ENCODE results near the gene PRKAG2. TPM values are rescaled to one million over a fixed set of nuclear protein-coding genes. Genes with fewer than 3 reads are reported as not detected.

Gene PRKAG2
- total and polyA plus RNA-seq, 2 of the 13 experiments (the other 11 are each of a cell fraction or from before 2014, with no cell fraction given): 0.90 to 1.3 TPM

DNA sequence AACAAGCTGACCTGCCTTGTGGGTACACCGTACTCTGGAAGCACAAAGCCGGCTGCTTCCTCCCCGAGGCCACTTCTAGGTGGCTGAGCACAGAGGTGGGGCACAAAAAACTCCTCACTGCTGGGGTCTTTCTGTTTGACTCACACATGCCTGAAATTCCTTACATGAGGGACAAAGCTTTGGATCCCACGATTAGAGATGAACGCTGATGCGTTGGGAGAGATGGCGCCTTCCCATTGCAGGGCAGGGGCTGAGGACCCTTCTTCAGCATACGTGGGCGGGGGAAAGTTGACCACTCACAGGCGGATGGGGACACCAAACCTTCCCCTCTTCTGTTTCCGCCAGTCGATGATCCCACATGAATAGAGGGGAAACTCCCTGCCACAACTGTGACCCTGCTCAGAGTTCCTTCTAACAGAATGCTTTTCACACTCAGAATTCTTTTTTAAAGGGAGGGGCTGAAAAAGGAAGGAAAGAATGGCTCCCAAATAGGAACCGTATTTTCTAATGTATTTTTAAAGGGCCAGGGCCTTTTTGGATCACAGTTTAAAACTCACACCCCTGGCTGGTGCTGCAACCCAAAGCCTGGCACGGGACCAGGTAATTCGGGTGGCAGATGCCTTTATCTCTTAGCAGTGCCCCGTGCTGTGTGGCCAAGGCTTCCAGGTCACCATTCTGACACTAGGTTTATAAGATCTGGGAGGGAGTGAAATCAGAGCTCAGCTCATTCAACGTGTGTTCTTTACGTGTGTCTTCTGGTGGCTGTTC lies 134.0 kb downstream of the PRKAG2 start:
- in situ Hi-C loops (cut with HindIII; ENCODE audit: extremely low pct_ligation_motif_present, low pct_unique_long_range_greater_than_20kb): no loop called here
- H3K4me1 ChIP-seq (ENCODE audit: insufficient read depth, low read length): peaks cover 30% of the 10 kb centered on the region
- CTCF ChIA-PET (ENCODE audit: low intra/inter-chr PET ratio, low total read pairs): no interaction called here
- no peak overlapping the region for H2AFZ ChIP-seq (ENCODE audit: low read length)
- POLR2A ChIA-PET: no interaction called here
- no peak overlapping the region for H3K9ac ChIP-seq (ENCODE audit: insufficient read depth, low read depth, low read length)
- H3K36me3 ChIP-seq (replicated peaks in 1 of 2; ENCODE audit: control insufficient read depth in 1 of 2, insufficient read depth in 2 of 2, low read length in 2 of 2): no peaks in the 10 kb centered on the region
- H3K4me3 ChIP-seq (replicated peaks in 1 of 3; ENCODE audit: insufficient read depth in 1 of 3, low read depth in 2 of 3, low read length in 3 of 3): no peak overlapping the region
- H4K20me1 ChIP-seq (ENCODE audit: insufficient read depth, low read length): no peaks in the 10 kb centered on the region
- DNase-seq (ENCODE audit: low spot score) (no peak), FAIRE-seq (no peak), ATAC-seq (no peak)
- TF ChIP-seq, protein P1, sequence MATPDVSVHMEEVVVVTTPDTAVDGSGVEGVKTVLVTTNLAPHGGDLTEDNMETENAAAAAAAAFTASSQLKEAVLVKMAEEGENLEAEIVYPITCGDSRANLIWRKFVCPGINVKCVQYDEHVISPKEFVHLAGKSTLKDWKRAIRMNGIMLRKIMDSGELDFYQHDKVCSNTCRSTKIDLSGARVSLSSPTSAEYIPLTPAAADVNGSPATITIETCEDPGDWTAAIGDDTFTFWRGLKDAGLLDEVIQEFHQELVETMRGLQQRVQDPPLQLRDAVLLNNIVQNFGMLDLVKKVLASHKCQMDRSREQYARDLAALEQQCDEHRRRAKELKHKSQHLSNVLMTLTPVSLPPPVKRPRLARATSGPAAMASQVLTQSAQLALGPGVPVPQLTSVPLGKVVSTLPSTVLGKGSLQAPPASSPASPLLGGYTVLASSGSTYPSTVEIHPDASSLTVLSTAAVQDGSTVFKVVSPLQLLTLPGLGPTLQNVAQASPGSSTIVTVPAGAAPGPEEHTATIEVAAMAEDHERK (CRISPR knock-in tag; IDR thresholded peaks at IDR 0.05; ENCODE audit: low read depth): no peak
- TF ChIP-seq ZNF282 (IDR thresholded peaks at IDR 0.05; ENCODE audit: partially characterized antibody) (no peak), KDM2A (CRISPR knock-in tag; IDR thresholded peaks at IDR 0.05; ENCODE audit: borderline replicate concordance, low read depth) (no peak), ZNF691 (CRISPR knock-in tag; IDR thresholded peaks at IDR 0.05; ENCODE audit: borderline replicate concordance, low read depth) (no peak), PITX1 (CRISPR knock-in tag; IDR thresholded peaks at IDR 0.05) (no peak), RBFOX2 (IDR thresholded peaks at IDR 0.05; ENCODE audit: low read depth, low read length) (no peak), SATB2 (CRISPR knock-in tag; IDR thresholded peaks at IDR 0.05) (no peak), ZNF737 (CRISPR knock-in tag; IDR thresholded peaks at IDR 0.05; ENCODE audit: borderline replicate concordance) (no peak), TEAD3 (CRISPR knock-in tag; optimal IDR thresholded peaks at IDR 0.05; ENCODE audit: borderline replicate concordance) (no peak), ZNF616 (CRISPR knock-in tag; IDR thresholded peaks at IDR 0.05; ENCODE audit: low read depth) (no peak), ZNF883 (CRISPR knock-in tag; IDR thresholded peaks at IDR 0.05; ENCODE audit: not compliant biosample characterization) (no peak)
- BruUV-seq (replicated peaks): no TSS peak
- 52% methylated on average over 12 of the region's 18 CpGs for WGBS (ENCODE audit: low lambda C conversion rate)
- no peaks in the 10 kb centered on the region for H3K79me2 ChIP-seq (ENCODE audit: insufficient read depth, low read length)
- H3K9me3 ChIP-seq (ENCODE audit: low read length): 0 out of 2 replicates have a peak, but pooled peaks cover 4% of the 10 kb centered on the region
- intact Hi-C loops (cut with micrococcal nuclease; ENCODE audit: unreplicated experiment): no loop called here
- H3K27ac ChIP-seq (ENCODE audit: extremely low read length, insufficient read depth, low read length): no peak overlapping the region
- H3K27me3 ChIP-seq (ENCODE audit: control insufficient read depth in 1 of 2, insufficient read depth in 2 of 2, low read length in 2 of 2): 0 out of 5 replicates have a peak, but pooled peaks cover 0 to 4% of the 10 kb centered on the region in 2 experiments
- H3K4me2 ChIP-seq (ENCODE audit: low read depth, low read length): no peak overlapping the region
